ENCODE results near the gene RUNX2.

Gene RUNX2

DNA sequence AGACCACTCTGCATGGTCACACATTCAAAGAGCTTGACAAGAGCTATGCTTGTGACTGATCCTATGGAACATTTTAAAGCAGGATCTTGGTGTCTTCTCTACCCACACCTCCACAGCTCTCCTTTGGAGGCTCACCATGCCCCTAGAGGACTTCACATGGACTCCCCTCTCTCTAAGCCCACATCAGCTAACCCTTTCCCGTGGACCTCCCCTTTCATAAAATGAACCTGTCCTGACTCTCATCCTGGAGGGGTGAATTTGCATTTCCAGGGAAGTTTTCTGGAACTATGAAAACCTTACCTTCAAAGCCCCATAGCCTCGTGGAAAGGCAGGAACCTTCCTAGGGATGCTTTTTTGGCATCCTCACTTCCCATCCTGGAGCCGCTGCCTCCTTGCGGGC, 234.0 kb downstream of the RUNX2 start:
- ChIA-PET CTCF (no interaction called here), POLR2A (no interaction called here)
- TF ChIP-seq, protein P1, sequence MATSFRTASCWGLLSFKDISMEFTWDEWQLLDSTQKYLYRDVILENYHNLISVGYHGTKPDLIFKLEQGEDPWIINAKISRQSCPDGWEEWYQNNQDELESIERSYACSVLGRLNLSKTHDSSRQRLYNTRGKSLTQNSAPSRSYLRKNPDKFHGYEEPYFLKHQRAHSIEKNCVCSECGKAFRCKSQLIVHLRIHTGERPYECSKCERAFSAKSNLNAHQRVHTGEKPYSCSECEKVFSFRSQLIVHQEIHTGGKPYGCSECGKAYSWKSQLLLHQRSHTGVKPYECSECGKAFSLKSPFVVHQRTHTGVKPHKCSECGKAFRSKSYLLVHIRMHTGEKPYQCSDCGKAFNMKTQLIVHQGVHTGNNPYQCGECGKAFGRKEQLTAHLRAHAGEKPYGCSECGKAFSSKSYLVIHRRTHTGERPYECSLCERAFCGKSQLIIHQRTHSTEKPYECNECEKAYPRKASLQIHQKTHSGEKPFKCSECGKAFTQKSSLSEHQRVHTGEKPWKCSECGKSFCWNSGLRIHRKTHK (tag by site-specific recombination; IDR thresholded peaks at IDR 0.05): no peak
- TF ChIP-seq, protein P2, sequence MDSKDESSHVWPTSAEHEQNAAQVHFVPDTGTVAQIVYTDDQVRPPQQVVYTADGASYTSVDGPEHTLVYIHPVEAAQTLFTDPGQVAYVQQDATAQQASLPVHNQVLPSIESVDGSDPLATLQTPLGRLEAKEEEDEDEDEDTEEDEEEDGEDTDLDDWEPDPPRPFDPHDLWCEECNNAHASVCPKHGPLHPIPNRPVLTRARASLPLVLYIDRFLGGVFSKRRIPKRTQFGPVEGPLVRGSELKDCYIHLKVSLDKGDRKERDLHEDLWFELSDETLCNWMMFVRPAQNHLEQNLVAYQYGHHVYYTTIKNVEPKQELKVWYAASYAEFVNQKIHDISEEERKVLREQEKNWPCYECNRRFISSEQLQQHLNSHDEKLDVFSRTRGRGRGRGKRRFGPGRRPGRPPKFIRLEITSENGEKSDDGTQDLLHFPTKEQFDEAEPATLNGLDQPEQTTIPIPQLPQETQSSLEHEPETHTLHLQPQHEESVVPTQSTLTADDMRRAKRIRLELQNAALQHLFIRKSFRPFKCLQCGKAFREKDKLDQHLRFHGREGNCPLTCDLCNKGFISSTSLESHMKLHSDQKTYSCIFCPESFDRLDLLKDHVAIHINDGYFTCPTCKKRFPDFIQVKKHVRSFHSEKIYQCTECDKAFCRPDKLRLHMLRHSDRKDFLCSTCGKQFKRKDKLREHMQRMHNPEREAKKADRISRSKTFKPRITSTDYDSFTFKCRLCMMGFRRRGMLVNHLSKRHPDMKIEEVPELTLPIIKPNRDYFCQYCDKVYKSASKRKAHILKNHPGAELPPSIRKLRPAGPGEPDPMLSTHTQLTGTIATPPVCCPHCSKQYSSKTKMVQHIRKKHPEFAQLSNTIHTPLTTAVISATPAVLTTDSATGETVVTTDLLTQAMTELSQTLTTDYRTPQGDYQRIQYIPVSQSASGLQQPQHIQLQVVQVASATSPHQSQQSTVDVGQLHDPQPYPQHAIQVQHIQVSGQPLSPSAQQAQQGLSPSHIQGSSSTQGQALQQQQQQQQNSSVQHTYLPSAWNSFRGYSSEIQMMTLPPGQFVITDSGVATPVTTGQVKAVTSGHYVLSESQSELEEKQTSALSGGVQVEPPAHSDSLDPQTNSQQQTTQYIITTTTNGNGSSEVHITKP (tag by site-specific recombination; IDR thresholded peaks at IDR 0.05): peak; percentile 24; the same call in 1 of the 2 replicates
- Histone ChIP-seq H3K27ac (ENCODE audit: extremely low read depth, low read depth, low read length) (no peak overlapping the region), H3K4me3 (ENCODE audit: low read depth, low read length) (no peak overlapping the region), H3K36me3 (ENCODE audit: control insufficient read depth in 2 of 2, insufficient read depth in 1 of 2, low read length in 2 of 2) (no peaks in the 10 kb centered on the region), H3K4me1 (ENCODE audit: control insufficient read depth, insufficient read depth, low read length) (no peaks in the 10 kb centered on the region), H3K9me3 (ENCODE audit: control insufficient read depth, insufficient read depth, low read depth, low read length) (no peaks in the 10 kb centered on the region)

DNA sequence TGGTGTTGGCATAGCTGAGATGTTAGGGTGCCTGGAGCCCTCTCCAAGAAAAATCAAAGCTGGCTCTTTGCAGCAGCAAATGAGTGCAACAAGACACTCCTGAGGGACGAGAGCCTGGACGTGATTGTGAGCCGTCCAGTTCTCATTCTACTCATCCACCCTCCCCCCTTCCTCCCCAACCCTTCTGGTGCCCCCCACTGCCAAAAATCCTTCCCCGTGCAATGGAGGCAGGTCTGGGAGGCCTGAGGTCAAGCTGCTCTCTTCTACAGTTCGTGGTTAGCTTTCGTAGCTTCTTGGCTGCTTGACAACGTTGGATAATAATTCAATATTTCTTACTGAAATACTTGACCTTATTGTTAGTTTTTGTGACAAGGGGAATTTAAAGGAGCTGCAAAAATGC, 234.9 kb downstream of the RUNX2 start:
- POLR2A ChIA-PET: no interaction called here
- H3K4me3 ChIP-seq (ENCODE audit: low read depth, low read length): no peak overlapping the region
- no peak overlapping the region for H3K27ac ChIP-seq (ENCODE audit: extremely low read depth, low read depth, low read length)
- H3K36me3 ChIP-seq (ENCODE audit: control insufficient read depth in 2 of 2, insufficient read depth in 1 of 2, low read length in 2 of 2): no peaks in the 10 kb centered on the region
- no peaks in the 10 kb centered on the region for H3K4me1 ChIP-seq (ENCODE audit: control insufficient read depth, insufficient read depth, low read length)
- TF ChIP-seq REST (tag by site-specific recombination; IDR thresholded peaks at IDR 0.05) (no peak), TCF7L2 (IDR thresholded peaks at IDR 0.05; ENCODE audit: borderline replicate concordance, low read depth, low read length) (no peak), ZNF354C (tag by site-specific recombination; IDR thresholded peaks at IDR 0.05; ENCODE audit: borderline replicate concordance, low read depth) (no peak), ZNF148 (tag by site-specific recombination; IDR thresholded peaks at IDR 0.05; ENCODE audit: borderline replicate concordance) (no peak), ZNF548 (tag by site-specific recombination; IDR thresholded peaks at IDR 0.05) (no peak), SCRT1 (tag by site-specific recombination; IDR thresholded peaks at IDR 0.05; ENCODE audit: borderline replicate concordance) (no peak), ZNF302 (tag by site-specific recombination; IDR thresholded peaks at IDR 0.05; ENCODE audit: low read depth) (no peak), HOXD13 (CRISPR knock-in tag; IDR thresholded peaks at IDR 0.05; ENCODE audit: borderline replicate concordance) (no peak), ZNF223 (tag by site-specific recombination; IDR thresholded peaks at IDR 0.05) (no peak), ZNF558 (tag by site-specific recombination; IDR thresholded peaks at IDR 0.05) (no peak), ZNF335 (tag by site-specific recombination; conservative IDR thresholded peaks at IDR 0.05) (no peak), ZNF23 (tag by site-specific recombination; IDR thresholded peaks at IDR 0.05; ENCODE audit: borderline replicate concordance) (no peak), ZBTB48 (tag by site-specific recombination; IDR thresholded peaks at IDR 0.05) (no peak)
- CTCF ChIA-PET: interaction anchor here (0.7 to 1.8 kb wide), 2 partner anchors 152 to 186 kb away, joined by 3 to 7 read pairs; no protein-coding TSS in a partner anchor
- H3K9me3 ChIP-seq (ENCODE audit: control insufficient read depth, insufficient read depth, low read depth, low read length): no peaks in the 10 kb centered on the region
